AG04450 (cell line): Measurements from ENCODE around the gene TPO. TPM values are rescaled to one million over a fixed set of nuclear protein-coding genes. Genes with fewer than 3 reads are reported as not detected.
"Not testable (repeated sequence)": the region's sequence is repeated elsewhere in the genome, so short reads cannot be mapped to it uniquely, and the experiment has no call there.

Experiments
- CTCF ChIA-PET: fragments of 300-600, 350-600 bp; formaldehyde crosslinking; extraction: SDS; loops from one replicate; lab custom pipeline; 2022; ENCODE audit warnings: antibody characterized with exemption, inconsistent platforms; lab: Charles Lee
- POLR2A ChIA-PET: fragments of 350-600 bp; formaldehyde crosslinking; extraction: SDS; loops from one replicate; lab custom pipeline; 2021; ENCODE audit warnings: antibody characterized with exemption, inconsistent platforms; lab: Yijun Ruan, JAX
- DNase-seq: peaks from one replicate; pipeline ENCODE4 v3.0.0-alpha.2; 2011; ENCODE audit warnings: low read depth, low spot score
- H3K27ac ChIP-seq: one replicate; pipeline ENCODE4 v1.5.1; 2012; ENCODE audit warnings: low read depth, low read length, control low read depth
- H3K27me3 ChIP-seq: one replicate; pipeline ENCODE4 v1.6.0; 2012; ENCODE audit warnings: low read length; ENCODE audit not compliant: control insufficient read depth, insufficient read depth
- H3K4me3 ChIP-seq: 2 replicates; pipeline ENCODE4 v1.5.1; 2011; ENCODE audit warnings: mild to moderate bottlenecking, low read depth, low read length, control low read depth
- H3K9me3 ChIP-seq: 2 replicates; pipeline ENCODE4 v1.5.1; 2012; ENCODE audit warnings: low read length; ENCODE audit not compliant: control insufficient read depth, insufficient read depth
- polyA plus RNA-seq: library from polyadenylated mRNA; depleted of rRNA; stranded (reverse); fragments of >200 nt; gene quantifications from 2 replicates; pipeline ENCODE4 v1.2.3, GENCODE V29; 2011
- TF ChIP-seq, protein P1 (sequence below): IDR thresholded peaks from 2 replicates; pipeline ENCODE4 v1.5.1; 2011; ENCODE audit warnings: low read depth, low read length, control low read depth, inconsistent platforms

Gene TPO
- polyA plus RNA-seq, 1 experiment: not detected

DNA sequence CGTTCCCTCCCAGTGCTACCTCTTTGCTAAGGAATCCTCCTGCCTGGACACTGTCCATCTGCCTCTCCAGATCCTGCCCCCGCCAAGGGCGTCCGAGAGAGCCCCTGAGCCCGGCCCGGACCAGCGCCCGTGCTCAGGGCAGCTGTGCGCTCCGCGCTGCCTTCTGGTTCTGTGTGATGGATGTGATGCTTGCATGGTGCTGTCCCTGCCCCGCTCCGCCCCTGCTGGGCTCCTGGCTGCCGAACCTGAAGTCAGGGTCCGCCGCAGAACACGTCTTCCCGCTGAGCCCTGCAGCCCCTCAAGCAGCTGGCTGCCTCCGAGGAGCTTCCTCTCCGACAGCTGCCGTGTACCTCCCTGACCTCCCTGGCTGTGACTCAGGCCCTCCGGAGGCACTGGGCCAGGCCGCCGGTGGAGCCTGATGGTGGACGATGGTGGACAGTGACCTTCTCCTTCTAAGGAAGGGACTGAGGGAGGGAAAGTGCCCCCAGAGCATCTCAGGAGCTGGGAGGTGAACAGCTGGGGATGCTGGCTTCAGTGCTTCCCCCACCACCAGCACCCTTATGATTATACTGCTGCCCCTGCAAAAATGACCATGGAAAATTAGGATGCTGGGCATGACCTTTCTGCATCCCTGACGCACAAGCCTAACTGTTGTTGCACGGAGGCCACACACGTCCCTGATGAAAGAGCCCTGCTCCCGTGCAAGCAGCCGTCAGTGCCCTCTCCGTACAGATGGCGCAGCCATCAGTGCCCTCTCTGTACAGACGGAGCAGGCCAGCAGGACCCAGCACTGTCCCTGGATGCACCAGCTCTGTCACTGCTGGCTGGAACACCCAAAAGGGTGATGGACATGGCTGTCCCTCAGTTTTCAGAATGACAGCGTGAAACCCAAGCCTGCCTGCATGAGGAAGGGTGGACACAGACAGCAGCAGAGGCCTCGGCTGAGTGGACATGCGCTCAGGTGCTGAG, 99.3 kb downstream of the TPO start:
- Histone ChIP-seq H3K27ac (no peak overlapping the region), H3K27me3 (peaks cover 12% of the 10 kb centered on the region), H3K9me3 (no peaks in the 10 kb centered on the region), H3K4me3 (no peak overlapping the region)
- ChIA-PET CTCF (no interaction called here), POLR2A (no interaction called here)
- no peak for DNase-seq
- TF ChIP-seq, protein P1, sequence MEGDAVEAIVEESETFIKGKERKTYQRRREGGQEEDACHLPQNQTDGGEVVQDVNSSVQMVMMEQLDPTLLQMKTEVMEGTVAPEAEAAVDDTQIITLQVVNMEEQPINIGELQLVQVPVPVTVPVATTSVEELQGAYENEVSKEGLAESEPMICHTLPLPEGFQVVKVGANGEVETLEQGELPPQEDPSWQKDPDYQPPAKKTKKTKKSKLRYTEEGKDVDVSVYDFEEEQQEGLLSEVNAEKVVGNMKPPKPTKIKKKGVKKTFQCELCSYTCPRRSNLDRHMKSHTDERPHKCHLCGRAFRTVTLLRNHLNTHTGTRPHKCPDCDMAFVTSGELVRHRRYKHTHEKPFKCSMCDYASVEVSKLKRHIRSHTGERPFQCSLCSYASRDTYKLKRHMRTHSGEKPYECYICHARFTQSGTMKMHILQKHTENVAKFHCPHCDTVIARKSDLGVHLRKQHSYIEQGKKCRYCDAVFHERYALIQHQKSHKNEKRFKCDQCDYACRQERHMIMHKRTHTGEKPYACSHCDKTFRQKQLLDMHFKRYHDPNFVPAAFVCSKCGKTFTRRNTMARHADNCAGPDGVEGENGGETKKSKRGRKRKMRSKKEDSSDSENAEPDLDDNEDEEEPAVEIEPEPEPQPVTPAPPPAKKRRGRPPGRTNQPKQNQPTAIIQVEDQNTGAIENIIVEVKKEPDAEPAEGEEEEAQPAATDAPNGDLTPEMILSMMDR: no peak

DNA sequence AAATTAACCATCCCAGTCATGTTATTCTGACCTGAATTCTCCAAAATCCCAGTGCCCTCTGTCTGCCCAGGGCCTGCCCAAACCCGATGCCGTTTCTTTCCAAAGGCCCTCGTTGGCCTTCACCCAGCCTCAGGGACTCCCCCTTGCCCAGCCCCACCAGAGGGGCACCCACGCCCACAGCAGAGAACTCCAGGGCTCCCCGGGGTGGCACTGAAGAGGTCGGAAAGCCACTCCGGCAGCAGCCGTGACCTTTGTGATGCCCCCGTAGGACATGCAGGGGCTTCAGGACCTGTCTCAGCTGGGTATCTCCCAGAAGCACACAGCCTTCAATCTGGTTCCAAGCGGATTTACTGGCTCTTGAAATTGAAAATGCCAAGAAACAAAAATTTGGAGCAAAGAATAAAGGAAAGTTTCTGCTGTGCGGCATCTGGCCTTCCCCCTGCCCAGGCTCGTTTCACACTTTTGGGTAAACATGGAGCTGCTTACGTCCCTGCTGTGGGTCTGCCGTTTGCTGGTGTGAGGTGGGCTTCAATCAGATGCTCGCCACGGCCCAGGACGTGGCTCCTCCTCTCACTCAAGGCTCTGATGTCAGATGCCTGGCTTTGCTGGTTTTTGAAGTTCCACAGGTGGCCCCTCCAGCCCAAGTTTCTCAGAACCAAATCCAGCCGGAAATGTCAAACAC, 101.3 kb downstream of the TPO start:
- peaks cover 12% of the 10 kb centered on the region for H3K27me3 ChIP-seq
- DNase-seq: no peak
- ChIA-PET CTCF (no interaction called here), POLR2A (no interaction called here)
- no peaks in the 10 kb centered on the region for H3K9me3 ChIP-seq
- H3K27ac ChIP-seq: no peak overlapping the region
- TF ChIP-seq, protein P1: no peak
- H3K4me3 ChIP-seq: no peak overlapping the region

DNA sequence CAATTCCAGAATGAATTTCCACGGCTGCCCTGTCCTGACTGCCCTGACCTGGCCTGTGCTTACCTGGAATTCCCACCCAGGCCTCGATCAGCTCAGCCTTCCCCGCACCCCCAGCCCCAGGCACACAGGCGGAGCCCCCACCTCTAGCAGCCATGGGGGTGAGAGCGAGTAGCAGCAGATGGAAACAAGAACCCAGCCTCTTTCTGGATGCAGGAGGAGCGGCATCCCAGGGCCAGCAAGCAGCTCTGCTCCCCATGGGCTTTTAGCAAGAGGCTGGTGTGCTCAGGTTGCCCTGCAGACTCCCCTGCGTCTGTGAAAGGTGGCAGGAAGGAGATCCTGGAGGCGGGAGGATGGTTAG, 101.8 kb downstream of the TPO start:
- no peaks in the 10 kb centered on the region for H3K9me3 ChIP-seq
- CTCF ChIA-PET: no interaction called here
- H3K4me3 ChIP-seq: no peak overlapping the region
- no peak overlapping the region for H3K27ac ChIP-seq
- DNase-seq: no peak
- H3K27me3 ChIP-seq: peaks cover 12% of the 10 kb centered on the region
- POLR2A ChIA-PET: no interaction called here
- TF ChIP-seq, protein P1: no peak

DNA sequence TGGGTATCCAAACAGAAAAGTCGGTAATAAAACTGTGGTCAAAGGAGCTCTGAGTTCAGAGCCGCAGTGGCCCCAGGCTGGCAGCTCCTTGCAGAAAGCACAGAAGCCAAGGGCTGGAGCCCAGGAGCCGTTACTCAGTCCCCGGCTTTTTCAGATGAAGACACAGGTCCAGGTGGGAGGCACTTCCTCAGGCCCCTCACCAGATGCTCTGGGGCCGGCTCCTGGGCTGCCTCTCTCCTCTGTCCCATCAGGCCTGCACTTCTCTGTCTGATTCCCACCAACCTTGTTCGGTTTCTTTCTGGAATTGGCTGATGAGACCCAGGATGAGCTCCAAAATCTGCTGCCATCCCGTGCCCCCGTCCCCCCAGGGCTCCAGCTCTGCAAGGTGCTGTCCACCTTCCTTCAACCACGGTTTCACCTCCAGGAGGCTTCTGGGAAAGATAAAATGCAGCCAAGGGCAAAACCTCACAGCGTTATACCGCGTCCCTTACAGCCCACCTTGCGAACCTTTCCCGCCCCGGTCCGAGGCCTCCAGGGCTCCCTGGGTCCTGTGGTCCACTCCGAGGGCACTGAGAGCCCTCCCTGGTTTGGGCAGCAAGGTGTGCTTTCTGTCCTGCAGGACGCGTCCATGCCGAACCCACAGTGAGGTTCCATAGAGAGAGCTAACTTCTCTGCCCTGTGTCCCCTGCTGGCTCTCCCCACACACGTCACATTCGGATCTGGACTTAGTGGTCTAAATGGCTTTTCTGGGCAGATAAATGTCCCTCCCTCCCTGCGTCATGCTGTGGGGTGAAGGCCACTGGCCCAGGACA, 102.9 kb downstream of the TPO start:
- H3K27ac ChIP-seq: no peak overlapping the region
- H3K27me3 ChIP-seq: peaks cover 12% of the 10 kb centered on the region
- DNase-seq: no peak
- ChIA-PET POLR2A (no interaction called here), CTCF (interaction anchor here (0.6 kb wide), 1 partner anchor 20 kb away, joined by 3 read pairs; no protein-coding TSS in a partner anchor)
- H3K4me3 ChIP-seq: no peak overlapping the region
- no peaks in the 10 kb centered on the region for H3K9me3 ChIP-seq
- TF ChIP-seq, protein P1: no peak

DNA sequence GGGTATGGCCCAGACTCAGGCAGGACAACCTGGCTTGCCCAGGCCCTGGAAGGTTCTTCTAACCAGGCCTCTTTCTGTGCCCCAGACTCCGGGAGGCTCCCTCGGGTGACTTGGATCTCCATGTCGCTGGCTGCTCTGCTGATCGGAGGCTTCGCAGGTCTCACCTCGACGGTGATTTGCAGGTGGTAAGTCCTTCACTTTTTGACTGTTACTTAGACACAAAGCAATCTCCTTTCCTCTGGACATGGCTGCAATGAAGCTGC, 103.5 kb downstream of the TPO start:
- no peak overlapping the region for H3K27ac ChIP-seq
- no peak overlapping the region for H3K4me3 ChIP-seq
- ChIA-PET CTCF (no interaction called here), POLR2A (no interaction called here)
- H3K9me3 ChIP-seq: no peaks in the 10 kb centered on the region
- DNase-seq: no peak
- peaks cover 12% of the 10 kb centered on the region for H3K27me3 ChIP-seq
- TF ChIP-seq, protein P1: no peak

DNA sequence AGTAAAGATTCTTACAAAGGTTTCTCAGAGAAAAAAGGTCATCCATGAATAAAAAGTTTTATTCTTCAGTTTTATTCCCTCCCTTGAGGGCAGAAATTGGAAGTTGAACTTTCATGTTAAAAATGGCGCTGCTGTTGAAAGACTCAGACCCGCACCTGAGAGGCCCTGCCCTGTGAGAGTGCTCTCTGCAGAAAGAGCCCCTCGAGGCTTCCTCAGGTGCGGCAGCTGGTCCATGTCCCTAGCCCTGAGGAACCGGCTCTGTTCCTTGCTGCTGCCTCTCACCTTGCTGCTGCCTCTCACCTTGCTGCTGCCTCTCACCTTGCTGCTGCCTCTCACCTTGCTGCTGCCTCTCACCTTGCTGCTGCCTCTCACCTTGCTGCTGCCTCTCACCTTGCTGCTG, 104.0 kb downstream of the TPO start:
- POLR2A ChIA-PET, H3K4me3 ChIP-seq, H3K9me3 ChIP-seq, DNase-seq, CTCF ChIA-PET, H3K27ac ChIP-seq: not testable (repeated sequence)
- H3K27me3 ChIP-seq: peaks cover 12% of the 10 kb centered on the region
